Erythroblast (primary cell): Measurements from ENCODE around the gene PNPLA1.

Experiments
- GATA1 ChIP-seq: IDR thresholded peaks from 2 replicates; pipeline ENCODE4 v1.6.1; 2011; ENCODE audit warnings: low read depth, mild to moderate bottlenecking, control low read depth, low read length, moderate library complexity
- POLR2A ChIP-seq: IDR thresholded peaks from 2 replicates; pipeline ENCODE4 v1.6.1; 2011; ENCODE audit warnings: mild to moderate bottlenecking, low read length

DNA sequence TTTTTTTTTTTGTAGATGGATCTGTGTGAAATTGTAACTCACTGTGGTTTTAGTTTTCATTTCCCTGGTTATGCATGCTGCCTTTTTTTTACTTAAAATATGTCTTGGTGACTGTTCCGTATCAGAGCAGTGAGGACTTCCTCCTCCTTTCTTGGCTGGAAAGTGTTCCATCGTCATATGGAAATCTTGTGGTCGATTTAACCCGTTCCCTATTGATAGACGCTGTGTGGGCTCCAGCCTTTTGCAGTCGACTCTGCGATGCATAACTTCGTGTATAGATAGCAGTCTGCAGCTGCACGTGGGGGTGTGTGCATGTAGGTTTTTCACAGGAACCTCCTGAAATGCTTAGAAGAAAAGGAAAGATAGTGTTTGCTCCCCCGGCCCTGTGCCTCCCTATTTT, 28.1 kb upstream of the PNPLA1 start:
- TF ChIP-seq POLR2A, result no peak
- TF ChIP-seq GATA1, result no peak
